GM21529 (cell line): Measurements from ENCODE around the gene C1orf115.
"Not testable (repeated sequence)": the region's sequence is repeated elsewhere in the genome, so short reads cannot be mapped to it uniquely, and the experiment has no call there.

Source experiments
- ATAC-seq: cut with Tn5 transposase; IDR thresholded peaks from one replicate; pipeline ENCODE4 v1.9.1; 2021; ENCODE audit not compliant: unreplicated experiment

C1orf115 gene

DNA sequence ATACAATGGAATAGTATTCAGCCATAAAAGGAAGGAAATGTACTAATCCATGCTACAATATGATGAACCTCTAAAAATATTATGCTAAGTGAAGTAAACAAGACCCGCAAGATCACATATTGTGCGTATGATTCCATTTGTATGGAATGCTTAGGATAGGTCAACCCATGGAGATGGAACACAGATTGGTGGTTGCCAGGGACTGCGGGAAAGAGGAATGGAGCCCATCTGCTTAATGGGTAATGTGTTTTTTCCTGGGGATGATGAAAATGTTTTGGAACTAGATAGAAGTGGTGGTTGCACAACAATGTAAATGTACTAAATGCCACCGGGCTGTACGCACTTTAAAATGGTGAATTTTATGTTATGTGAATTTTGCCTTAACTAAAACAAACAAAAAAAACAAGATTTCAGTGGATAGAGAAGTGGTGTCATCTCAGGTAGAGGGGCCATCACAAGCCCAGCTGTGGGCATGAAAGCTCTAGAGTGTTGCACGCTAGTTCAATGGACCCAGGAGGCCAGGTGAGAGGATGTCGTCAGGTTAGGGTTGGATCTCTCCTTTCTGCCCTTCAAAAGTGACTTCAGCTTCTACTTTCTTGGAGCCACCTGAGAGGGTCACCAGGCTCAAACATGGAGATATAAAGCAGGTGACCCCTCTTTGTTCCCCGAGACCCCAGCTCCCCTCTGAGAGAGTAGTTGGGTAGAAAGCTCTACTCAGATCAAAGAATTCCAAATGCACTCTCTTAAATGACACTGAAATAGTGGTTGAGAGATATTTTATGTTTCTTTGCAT lies 2.5 kb downstream of the C1orf115 start:
- ATAC-seq: no peak

DNA sequence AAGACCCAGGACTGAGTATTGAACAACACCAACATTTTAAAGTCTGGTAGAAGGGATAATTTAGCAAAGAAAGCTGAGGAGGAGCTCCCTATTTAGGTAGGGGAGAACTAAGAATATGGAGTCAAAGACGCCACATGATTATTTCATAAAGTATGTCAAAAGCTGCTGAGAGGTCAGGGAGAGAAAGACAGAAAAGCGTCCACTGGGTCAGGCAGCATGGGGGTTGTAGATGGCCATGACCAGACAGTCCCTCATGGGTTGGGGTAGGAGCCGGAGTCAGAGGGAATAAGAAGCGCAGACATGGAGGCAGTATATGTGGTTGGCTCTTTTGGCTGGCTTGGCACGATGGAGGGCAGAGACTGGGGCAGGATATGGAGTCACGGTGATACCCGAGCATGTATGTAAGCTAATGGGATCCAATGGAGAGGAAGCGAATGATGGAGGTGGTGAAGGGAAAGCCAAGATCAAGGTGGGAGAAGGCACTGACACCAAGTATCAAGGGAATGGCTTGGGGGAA lies 4.8 kb downstream of the C1orf115 start:
- no peak for ATAC-seq

DNA sequence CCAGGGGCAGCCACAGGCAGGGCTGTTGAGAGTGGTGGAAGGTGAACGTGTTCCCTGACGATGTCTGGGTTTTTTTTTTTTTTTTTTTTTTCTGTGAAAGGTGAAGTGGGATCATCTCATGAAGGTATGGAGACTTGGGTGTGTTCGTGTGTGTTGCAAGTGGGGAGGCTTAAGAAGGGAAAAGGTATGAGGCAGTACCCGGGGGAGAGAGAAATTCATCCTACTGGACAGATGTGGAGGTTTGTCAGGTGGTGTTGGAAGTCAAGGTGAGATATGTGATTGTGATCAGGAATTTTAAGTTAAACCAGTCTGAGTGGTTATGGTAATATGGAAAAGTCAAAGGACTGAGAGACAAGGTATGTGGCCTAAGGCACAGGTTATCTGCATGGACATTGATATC lies 5.3 kb downstream of the C1orf115 start:
- no peak for ATAC-seq

DNA sequence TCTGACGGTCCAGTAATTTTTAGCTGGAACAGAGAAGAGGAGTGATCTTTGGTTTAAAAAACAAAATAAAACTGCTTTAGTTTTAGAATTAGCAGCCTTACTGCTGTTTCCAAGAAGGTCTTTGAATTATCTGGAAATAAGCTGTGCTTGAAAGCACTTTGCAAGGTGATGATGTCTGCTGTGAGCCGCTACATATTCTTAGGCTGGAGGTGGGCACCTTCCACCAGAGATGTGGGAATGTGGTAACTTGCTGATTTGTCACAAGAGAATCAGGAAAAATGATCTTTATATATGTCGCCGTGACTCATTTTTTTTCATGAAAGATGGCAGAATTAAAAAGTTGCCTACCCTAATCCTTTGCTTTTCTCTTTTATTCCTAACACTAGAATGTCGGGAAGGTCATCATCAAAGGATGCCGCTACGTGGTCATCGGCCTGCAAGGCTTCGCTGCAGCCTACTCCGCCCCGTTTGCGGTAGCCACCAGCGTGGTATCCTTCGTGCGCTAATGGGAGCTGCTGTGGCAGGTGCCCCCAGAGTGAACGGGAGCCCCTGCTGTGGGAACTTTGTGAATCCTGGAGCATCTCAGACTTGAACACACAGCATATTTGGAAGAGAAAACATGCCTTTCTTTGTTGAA lies 6.2 kb downstream of the C1orf115 start:
- ATAC-seq: no peak

DNA sequence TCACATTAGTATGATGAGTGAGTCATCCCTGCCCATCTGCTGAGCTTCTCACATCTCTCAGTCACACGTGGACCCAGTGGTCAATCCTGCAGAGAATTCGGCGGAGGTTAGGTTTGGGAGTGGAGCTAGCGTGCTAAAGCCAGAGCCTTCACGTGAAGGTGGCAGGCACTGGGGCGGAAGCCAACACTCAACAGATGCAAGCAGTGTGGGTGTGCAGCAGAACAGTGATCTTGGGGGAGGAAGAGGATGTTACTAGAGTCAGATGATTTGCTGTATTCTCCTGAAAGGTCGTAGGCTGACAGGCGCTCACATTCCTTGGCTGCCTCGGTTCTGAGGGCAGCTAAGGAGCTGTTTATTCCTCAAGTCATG lies 6.7 kb downstream of the C1orf115 start:
- no peak for ATAC-seq

DNA sequence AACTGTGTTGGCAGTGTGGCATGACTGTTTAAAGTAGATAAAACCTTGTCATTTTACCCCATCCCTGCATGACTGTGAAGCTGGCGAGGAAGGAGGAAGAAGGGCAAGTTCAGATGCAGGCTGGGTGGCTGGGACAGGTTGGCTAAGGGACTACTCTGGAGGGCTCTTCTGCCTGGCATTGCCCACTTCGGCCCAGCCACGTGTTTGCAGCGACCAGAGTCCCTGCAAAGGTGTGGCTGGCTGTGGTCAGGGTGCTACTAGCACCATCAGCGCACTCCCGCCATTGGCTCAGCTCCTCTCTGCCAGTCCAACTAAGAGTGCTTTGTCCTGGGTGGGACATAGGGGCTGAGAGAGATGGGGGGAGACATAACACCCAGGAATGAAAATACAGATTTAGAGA lies 7.2 kb downstream of the C1orf115 start:
- ATAC-seq: no peak

DNA sequence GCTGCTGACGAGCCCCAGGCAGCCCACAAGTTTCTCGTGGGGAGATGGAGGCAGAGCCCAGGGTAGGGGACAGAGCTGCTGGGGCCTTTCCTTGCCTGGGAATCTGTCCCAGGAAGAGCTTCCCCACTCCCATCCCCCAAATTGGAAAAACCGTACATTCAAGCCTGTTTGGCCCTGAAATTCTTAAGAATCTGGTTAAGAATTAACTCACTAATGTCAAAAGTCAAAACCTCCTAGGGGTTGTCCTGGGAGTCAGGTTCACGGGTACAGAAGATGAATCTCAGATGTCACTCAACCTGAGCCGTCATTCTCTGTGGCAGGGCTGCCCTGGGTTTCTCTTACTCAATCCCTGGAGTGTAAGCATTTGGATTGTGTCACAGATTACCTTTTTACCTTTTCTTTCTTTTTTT lies 8.4 kb downstream of the C1orf115 start:
- ATAC-seq: no peak

DNA sequence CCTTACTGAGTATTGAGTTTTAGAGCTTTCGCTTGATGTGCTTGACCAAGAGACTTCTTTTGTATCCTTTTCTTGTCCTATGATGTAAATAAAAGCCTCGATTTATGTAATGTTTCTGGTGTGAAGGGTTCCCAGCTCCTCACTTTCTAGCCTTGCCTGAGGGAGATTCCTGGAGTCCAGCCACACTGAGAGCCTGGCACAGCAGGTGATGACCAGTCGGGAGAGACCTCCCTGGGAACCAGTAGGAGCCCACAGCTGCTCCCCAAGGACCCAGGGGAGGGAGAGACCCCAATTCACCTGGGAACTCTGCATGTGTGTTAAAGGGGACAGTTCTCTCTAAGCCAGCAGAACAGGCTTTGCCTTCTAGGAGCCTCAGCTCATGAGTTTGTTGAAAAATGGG lies 8.9 kb downstream of the C1orf115 start:
- ATAC-seq: no peak

DNA sequence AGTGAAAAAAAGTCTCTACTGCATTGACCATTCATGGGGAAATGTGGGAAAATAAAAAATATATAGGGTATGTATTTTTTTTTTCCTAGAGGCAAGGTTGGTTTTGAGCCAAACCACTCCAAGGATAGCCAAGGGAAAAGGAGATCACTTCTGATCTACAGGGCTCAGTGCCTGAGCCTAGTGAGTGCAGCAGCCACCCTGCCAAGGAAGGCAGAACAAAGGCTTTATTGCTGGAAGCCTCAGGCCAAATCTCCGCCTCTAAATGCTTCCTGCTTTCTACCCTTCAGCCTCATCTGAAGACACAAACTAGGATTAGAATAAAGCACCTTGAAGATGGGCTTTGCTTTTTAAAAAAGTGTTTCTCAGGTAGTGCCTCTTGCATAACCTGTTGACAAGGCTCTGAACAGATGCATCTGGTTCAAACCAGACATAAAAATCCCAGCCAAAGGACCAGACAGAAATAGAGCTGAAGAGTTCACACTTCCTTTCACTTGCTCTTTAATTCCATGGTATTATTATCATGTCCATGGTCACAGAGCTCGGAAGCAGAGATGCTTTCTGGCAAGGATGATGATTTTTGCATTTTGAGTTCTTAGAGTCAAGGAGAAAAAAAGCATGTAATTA lies 10.5 kb downstream of the C1orf115 start:
- no peak for ATAC-seq

DNA sequence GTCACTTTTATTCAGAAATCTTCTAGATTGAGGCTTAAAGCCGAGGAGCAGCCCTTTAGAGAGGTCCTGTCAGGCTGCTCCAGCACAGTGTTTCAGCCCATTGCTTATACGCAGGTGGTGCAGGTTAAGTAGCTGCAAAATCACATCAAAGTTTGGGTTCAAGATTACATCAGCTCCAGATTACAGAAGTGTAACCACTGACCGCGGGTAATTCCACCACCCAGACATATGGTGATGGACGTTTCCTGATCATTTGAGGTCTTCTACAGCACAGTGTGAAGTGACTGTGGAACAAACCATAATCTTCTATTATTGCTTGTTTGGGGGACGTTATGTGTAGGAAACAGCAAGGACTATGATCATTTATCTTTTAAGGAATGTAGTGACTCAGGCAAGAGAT lies 11.8 kb downstream of the C1orf115 start:
- peak; percentile 63 for ATAC-seq

DNA sequence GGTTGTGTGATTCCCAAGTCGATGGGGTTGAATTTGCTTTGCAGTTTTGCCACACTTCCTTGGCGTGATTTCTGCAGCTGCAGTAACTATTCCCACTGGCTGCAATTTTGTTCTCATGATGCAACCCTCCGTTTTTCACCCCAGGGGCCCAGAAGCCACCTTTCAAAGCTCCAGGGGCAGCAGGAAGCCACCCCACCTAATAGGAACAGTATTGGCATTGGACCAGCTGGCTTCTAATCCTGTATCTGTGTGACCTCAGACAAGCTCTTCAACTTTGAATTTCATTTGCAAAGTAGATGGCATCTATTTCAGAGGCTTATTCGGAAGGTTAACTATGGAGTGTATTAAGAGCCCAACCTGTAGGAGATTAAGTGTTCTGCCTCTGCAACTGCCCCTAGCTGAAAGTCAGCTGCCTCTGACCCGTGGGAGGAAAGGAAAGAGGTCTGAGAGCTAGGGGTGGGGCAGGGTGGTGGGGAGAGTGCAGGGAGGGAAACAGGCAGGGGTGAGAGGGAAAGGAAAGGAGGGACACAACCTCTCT lies 12.6 kb downstream of the C1orf115 start:
- ATAC-seq: no peak

DNA sequence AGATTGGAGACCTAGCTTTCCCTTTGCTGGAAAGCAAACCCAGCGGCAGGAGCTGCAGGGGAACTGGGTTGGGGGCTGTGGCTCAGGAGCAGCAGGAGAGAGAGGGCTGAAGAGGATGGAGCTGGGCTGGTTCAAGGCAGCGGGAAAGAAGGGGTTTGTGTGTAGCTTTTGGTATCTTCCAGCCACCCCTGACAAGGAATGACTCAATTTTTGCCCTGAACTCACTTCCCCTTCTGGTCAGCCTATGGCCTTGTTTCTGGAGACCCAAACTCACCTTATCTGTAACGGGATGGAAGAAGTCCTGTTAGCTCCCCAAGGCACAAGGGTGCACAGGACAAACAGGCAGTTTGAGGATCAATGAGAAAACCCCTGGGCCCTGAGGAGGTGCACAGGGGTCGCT lies 13.1 kb downstream of the C1orf115 start:
- ATAC-seq: no peak

DNA sequence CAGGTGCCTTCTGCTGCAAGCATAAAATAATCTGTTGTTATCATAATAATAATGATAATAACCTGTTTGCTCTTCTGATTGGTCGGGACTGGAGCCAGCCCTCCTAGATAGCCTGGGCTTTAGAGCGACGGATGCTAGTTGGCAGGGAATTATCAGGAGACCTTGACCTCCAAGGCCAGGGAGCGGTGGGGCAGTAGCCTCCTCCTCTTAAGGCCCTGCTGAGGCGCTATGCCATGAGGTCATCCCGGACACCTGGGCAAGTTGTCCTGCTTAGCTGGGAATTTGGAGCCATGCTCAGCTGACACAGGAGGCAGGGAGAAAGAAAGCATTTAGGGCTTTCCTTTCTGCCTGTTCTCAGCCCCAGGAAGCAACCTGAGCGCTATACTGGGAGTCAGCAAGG lies 15.6 kb downstream of the C1orf115 start:
- no peak for ATAC-seq

DNA sequence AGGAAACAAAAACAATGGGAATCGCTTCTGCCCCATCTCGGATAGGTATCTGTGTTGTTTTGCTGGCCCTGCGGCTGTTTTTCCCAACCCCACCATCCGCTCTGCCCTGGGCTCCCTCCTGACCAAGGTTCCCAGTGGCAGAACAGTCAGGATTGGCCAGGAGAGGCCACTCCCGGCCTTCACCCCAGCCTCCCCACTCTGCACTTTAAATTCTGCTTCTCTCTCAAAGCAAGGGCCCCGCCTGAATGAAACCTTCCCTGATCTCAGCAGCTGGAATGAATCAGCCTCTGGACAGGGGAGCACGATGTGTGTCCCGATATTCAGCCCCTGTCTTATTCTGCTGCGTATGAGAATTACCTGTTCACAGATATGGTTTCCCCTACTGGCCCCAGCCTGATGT lies 16.3 kb downstream of the C1orf115 start:
- no peak for ATAC-seq

DNA sequence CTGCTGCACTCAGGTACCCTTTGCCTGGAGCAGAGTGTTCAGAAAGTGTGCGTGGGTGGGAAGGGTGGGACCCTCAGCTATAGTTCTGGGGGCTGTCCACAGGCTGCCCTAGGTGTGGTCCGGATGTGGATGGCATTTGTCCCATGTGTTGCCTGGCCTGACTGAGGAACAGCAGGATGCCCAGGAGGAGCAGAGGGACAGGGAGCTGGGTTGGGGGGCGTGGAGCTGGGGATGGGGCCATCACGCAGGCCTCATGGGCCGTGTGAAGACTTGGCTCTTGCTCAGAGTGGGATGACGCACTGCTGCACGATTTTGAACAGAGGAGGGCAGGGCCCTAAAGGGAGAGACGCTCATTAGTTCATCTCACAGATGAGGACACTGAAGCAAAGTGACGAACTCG lies 17.0 kb downstream of the C1orf115 start:
- no peak for ATAC-seq

DNA sequence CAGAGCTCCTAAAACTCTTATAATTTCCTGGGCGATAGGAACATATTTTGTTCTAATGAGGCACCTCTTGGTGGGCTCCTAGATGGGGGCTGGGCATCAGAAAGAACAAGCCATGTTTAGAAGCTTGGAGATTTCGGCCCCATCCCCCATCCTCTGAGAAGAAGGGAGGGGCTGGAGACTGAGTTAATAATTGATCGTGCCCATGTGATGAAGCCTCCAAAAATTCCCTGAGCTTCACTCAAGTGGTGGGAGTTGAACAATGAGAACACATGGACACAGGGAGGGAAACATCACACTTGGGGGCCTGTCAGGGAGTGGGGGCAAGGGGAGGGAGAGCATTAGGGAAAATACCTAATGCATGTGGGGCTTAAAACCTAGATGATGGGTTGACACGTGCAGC lies 18.1 kb downstream of the C1orf115 start:
- ATAC-seq: no peak

DNA sequence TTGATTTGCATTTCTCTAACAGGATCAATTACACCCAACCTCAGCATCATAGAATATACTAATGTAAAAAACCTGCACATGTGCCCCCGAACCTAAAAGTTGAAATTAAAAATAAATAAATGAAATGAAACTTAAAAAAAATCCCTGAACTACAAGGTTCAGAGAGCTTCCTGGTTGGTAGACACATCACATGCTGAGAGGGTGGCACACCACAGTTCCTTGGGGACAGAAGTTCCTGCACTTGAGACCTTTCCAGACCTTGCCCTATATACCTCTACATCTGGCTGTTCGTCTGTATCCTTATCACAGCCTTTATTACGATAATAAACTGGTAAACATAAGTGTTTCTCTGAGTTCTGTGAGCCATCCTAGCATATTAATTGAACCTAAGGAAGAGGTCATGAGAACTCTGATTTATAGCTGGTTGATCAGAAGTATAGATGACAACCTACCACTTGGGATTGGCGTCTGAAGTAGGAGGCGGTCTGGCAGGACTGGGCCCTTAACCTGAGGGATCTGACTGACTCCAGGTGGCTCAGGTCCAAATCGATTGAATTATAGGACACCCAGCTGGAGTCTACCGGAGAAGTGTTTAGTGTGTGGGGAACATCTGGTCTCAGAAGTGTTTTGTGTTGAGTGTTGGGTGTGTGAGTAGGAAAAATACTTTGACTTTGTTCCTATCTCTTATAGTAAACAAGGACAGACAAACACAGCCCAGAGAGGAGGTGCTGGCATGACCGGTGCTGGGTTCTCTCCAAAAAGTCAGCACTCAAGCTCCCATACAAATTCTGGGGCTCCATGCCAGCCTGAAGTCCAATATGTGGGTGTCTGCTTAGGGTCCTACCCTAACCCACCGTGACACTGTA lies 19.0 kb downstream of the C1orf115 start:
- ATAC-seq: no peak

DNA sequence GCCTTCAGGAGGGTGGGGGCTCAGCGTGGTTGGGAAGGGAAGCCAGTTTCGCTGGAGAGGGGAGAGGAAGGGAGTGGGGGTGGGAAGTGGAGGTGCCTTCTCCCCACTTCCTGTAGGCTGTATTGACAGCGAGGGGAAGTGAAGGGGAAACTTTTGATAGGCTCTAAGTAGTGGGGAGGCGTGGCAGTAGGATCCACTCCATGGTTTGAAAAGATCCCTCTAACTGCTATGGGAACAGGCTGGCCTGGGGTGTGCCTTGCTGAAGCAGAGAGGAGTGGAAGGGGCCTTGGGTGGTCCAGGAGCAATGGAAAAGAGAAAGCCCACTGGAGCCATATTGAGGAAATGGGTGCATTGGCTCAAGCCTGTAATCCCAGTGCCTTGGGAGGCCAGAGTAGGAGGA lies 20.2 kb downstream of the C1orf115 start:
- no peak for ATAC-seq

DNA sequence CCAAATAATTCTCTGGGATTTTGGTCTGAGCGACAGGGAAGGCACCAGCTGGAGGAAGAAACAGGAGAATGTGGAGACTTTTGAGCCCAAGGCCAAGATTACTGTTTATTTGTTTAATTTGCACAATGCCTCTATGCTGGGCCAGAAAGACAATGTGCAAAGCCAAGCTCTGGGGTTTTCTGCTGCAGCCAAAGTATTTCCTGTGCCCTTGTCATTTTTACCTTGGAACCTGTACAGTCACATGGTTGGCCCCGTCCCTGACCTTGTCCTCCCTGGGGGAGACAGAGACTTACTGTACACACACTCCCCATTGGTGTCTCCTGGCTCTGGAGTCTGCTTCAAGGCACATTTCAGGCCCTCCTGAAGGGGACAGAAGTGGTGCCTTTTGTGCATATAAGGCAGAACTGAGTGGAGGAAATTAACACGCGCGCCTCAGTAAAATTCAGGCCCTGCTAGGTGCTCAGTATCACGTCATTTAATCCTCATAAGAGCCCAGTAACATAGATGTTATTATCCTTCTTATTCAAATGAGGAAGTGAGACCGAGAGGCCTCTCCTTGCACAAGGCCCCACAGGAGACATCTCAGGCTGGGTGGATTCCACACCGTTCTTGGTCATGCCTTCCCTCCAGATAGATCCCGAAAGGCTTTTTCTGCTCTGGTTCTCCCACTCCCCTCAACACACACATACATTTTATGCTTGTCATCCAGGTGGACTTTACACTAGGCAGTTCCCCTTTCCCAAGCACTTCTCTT lies 21.1 kb downstream of the C1orf115 start:
- ATAC-seq: peak; percentile 88

DNA sequence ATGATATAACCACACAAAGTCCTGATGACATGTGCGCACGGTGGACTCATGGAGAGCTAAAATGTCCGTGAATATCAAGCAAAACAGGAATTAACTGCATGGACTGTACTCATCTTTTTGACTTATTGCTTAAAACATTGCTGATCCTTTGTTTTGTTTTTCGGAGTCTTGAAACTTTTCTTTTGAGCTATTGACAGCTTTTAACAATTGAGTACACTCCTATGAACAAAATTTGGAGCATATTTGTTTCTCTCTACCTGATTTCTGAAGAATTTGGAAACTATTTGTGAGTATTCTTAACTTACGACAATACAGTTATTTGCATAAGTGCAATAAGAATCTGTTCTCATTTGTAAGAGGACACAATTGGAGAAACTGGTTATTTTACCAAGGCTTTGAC lies 25.8 kb downstream of the C1orf115 start:
- not testable (repeated sequence) for ATAC-seq
